KMS-11 (cell line): ENCODE measurements around the gene UBE2E2.

Experiments used
- H2AFZ ChIP-seq: fragments of 200-600 bp; sonication (generic); 2 replicates; pipeline ENCODE4 v1.6.1; 2016; ENCODE audit warnings: antibody characterized with exemption, mixed run types, low read depth
- H3K27ac ChIP-seq: fragments of 200-600 bp; sonication (generic); 2 replicates; pipeline ENCODE4 v1.6.1; 2016; ENCODE audit warnings: mild to moderate bottlenecking, mixed run types
- H3K27me3 ChIP-seq: fragments of 200-600 bp; sonication (generic); 2 replicates; pipeline ENCODE4 v1.6.1; 2017; ENCODE audit warnings: mild to moderate bottlenecking, low read depth, mixed run types, moderate library complexity; ENCODE audit not compliant: insufficient read depth
- H3K36me3 ChIP-seq: fragments of 200-600 bp; sonication (generic); 2 replicates; pipeline ENCODE4 v1.6.1; 2017; ENCODE audit warnings: mild to moderate bottlenecking, mixed run types; ENCODE audit not compliant: insufficient read depth
- H3K4me1 ChIP-seq: fragments of 200-600 bp; sonication (generic); 2 replicates; pipeline ENCODE4 v1.6.1; 2016; ENCODE audit warnings: mild to moderate bottlenecking, low read depth, mixed run types; ENCODE audit not compliant: poor library complexity, severe bottlenecking
- H3K4me2 ChIP-seq: fragments of 200-600 bp; sonication (generic); 2 replicates; pipeline ENCODE4 v1.7.0; 2016; ENCODE audit warnings: mild to moderate bottlenecking, mixed run types
- H3K4me3 ChIP-seq: fragments of 200-600 bp; sonication (generic); IDR thresholded peaks from 2 replicates; pipeline ENCODE4 v1.6.1; 2017; ENCODE audit warnings: low read depth, low read length, mixed read lengths; ENCODE audit not compliant: insufficient read depth
- H3K79me2 ChIP-seq: fragments of 200-600 bp; sonication (generic); 2 replicates; pipeline ENCODE4 v1.6.1; 2016; ENCODE audit warnings: low read depth, mixed run types; ENCODE audit not compliant: insufficient read depth
- H3K9ac ChIP-seq: fragments of 200-600 bp; sonication (generic); 2 replicates; pipeline ENCODE4 v1.6.1; 2016; ENCODE audit warnings: mild to moderate bottlenecking, mixed run types
- H4K20me1 ChIP-seq: fragments of 200-600 bp; sonication (generic); 2 replicates; pipeline ENCODE4 v1.6.1; 2016; ENCODE audit warnings: mild to moderate bottlenecking, mixed run types; ENCODE audit not compliant: insufficient read depth
- CTCF ChIP-seq: fragments of 200-600 bp; sonication (generic); conservative IDR thresholded peaks from 2 replicates; pipeline ENCODE4 v1.6.1; 2017; ENCODE audit warnings: low read depth, mild to moderate bottlenecking, antibody characterized with exemption, low read length, moderate library complexity, mixed read lengths

UBE2E2 gene

DNA sequence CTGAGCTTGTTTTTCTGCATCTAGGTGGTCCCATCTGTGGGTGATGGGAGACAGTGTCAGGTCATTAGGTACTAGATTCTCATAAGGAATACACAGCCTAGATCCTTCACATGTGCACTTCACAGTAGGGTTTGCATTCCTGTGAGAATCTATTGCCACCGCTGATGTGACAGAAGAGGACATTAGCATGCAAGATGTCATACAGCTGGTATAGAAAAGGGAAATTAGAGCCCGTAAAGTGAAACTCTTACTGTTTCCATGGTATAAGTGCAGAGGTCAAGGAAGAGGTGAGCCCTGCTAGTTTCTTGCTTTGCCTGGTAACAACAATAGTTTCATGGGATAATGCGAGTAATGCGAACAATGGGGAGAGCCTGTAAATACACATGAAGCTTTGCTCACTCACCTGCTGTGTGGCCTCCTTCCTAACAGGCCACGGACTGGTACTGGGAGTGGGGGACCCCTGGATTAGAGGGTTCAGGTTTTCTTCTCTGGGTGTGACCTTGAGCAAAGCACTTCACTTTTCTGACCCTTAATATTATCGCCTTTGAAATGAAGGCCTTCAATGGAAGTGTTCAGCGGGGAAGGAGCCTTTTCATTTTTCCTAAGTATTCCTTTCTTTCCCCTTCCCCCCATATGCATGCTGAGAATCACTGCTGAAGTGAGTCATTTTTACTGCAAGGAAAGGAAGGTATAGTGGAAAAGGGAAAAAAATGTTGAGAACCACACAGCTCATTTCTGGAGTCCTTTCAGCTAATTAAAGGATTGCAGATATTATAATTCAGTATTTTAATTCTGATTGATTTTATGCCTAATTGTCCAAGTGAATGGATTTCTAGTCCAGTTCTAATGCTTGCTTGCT, 286.4 kb downstream of the UBE2E2 start:
- TF ChIP-seq CTCF = no peak
- Histone ChIP-seq H3K79me2 (no peaks in the 10 kb centered on the region), H3K36me3 (no peaks in the 10 kb centered on the region), H3K9ac (no peak overlapping the region), H4K20me1 (no peaks in the 10 kb centered on the region), H3K4me3 (no peak overlapping the region), H3K4me1 (no peaks in the 10 kb centered on the region), H2AFZ (no peak overlapping the region), H3K4me2 (no peak overlapping the region), H3K27me3 (no peaks in the 10 kb centered on the region), H3K27ac (no peak overlapping the region)

- H3K27me3 ChIP-seq = no peaks in the 10 kb centered on the region
- H3K27ac ChIP-seq = no peak overlapping the region
- no peaks in the 10 kb centered on the region for H4K20me1 ChIP-seq
- no peaks in the 10 kb centered on the region for H3K79me2 ChIP-seq
- H3K4me2 ChIP-seq = no peak overlapping the region
- no peak for TF ChIP-seq CTCF
- no peaks in the 10 kb centered on the region for H3K36me3 ChIP-seq
- H2AFZ ChIP-seq = no peak overlapping the region
- peaks cover 1% of the 10 kb centered on the region for H3K4me1 ChIP-seq
- H3K4me3 ChIP-seq = no peak overlapping the region
- no peak overlapping the region for H3K9ac ChIP-seq
These were observed 287.3 kb downstream of the UBE2E2 start for GRCh38 chr3:23490459-23490858.

DNA sequence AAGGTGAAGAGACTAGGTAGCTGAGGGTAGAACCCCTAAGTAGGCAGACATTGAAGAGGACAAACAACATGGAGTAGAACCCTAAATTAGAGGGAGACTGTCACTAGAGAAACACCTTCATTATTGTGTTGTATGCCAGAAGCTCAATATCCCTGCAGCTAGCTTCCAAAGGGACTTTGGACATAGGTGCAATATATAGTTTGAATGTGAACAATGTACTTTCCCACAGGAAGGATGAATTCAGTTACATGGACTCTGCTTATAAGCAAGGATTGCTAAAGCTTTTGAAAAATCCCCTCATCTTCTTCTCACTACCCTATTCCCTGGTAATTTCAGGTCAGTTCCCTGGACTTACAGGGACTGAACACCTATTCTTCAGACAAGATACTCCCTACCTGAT, 288.9 kb downstream of the UBE2E2 start:
- H3K27ac ChIP-seq = no peak overlapping the region
- no peaks in the 10 kb centered on the region for H3K79me2 ChIP-seq
- H2AFZ ChIP-seq = no peak overlapping the region
- H3K4me2 ChIP-seq = no peak overlapping the region
- no peak for TF ChIP-seq CTCF
- H3K4me3 ChIP-seq = no peak overlapping the region
- no peak overlapping the region for H3K9ac ChIP-seq
- no peaks in the 10 kb centered on the region for H3K36me3 ChIP-seq
- no peaks in the 10 kb centered on the region for H4K20me1 ChIP-seq
- H3K4me1 ChIP-seq = peaks cover 17% of the 10 kb centered on the region
- no peaks in the 10 kb centered on the region for H3K27me3 ChIP-seq

DNA sequence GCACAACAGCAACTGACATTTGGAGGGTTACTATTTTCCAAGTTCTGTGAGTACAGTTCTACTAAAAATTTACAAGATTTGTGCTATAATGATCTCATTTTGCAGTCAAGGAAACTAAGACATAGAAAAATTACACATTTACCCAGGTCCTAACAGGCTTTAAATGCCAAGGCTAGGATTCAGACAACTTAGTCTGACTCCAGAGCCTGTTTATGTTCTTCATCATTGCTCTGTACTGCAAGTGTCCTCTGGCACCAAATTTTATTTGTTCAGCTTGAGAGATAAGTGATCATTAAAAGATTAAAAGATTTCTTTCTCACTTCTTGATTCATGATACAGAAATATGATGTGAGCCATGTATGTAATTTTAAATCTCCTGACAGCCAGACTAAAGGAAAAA, 290.8 kb downstream of the UBE2E2 start:
- H3K9ac ChIP-seq = no peak overlapping the region
- no peaks in the 10 kb centered on the region for H3K36me3 ChIP-seq
- H3K27ac ChIP-seq = no peak overlapping the region
- no peaks in the 10 kb centered on the region for H3K27me3 ChIP-seq
- no peak for TF ChIP-seq CTCF
- H3K4me3 ChIP-seq = no peak overlapping the region
- H4K20me1 ChIP-seq = no peaks in the 10 kb centered on the region
- no peak overlapping the region for H3K4me2 ChIP-seq
- no peaks in the 10 kb centered on the region for H3K79me2 ChIP-seq
- H2AFZ ChIP-seq = no peak overlapping the region
- H3K4me1 ChIP-seq = peaks cover 29% of the 10 kb centered on the region
